Stimulated activated CD8-positive, alpha-beta memory T cell treated with anti-CD3 and anti-CD28 coated beads, Interleukin-12 subunit alpha, Interleukin-12 subunit beta, amount 100 ng/mL, for 24 hours (primary cell): ENCODE measurements around the gene TTF2.
"Not testable (repeated sequence)": the region's sequence is repeated elsewhere in the genome, so short reads cannot be mapped to it uniquely, and the experiment has no call there.

Experiments used
- DNase-seq: peaks from one replicate; pipeline ENCODE4 v3.0.0-alpha.2; 2020; ENCODE audit errors: extremely low read depth

Gene TTF2

DNA sequence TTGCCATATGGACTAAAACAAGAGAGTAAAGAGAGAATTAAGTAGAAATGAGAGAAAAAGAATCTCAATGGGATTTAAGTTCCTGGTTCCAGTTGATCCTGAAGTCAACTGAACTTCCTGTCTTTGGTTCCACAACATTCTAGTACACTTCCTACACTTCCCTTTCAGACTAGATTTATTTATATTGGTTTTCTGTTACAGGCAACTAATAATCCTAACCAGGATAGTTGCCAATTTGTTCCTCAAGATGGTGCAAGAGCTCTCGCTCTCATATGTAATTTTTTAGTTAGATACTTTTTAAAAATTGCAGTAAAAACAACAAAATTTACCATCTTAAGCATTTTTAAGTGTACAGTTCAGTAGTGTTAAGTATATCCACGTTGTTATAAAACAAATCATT is 90.2 kb downstream of the TTF2 start:
- DNase-seq: no peak

- not testable (repeated sequence) for DNase-seq
These were observed 91.2 kb downstream of the TTF2 start for GRCh38 chr1:117151305-117151704.
